ENCODE data around the gene TFR2. TPM values are rescaled to one million over a fixed set of nuclear protein-coding genes. Genes with fewer than 3 reads are reported as not detected.
A peak's percentile ranks its signal among the peaks of the same experiment; 100 is the strongest.

Gene TFR2
- total RNA-seq, 2 donors from 2014 or later = 13.1 to 19.1 TPM

DNA sequence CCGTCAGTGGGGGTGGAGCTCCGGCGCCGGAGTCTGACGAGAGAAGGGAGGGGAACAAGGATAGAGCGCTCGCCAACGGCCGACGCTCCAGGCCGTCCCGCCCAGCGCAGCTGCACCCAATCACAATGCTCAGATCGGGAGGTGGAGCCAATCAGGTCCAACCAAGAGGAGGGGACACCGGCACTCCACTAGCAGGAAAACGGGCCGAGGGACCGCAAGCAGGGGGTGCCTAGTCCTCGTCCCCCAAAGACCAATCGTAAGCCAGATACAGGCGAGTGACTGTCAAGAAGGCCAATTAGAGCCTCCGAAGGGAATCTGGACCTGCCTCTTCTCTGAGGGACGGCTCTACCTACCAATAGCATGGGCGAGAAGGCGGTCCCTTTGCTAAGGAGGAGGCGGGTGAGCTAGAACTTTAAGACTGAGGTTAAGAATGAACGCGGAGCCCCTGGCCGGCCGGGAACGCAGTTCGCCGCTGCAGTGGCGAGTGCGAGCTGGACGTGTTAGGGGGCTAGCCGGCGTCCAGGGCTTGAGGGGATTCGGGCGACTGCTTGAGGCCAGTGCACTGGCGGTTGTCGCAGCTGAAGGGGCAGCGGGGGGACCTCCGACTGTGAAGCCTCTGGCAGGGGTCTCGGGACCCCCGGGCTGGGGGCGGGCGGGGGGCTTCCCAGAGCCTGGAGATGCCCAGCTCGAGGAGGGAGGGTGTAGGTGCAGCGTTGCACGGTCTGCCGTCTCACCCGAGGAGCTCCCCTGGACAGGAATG is 54.9 kb downstream of the TFR2 start, which contains the start of gene FBXO24:
FBXO24 (plus strand) TSS at position 63 of the 760 bp plus-strand sequence; CDS start at position 361, 298 bp downstream.
- Mint-ChIP-seq H3K27ac (peak within 1 kb of the TSS; percentile 89 to 96), H3K9me3 (no peaks in the 10 kb centered on the region), H3K36me3 (peaks cover 7 to 8% of the 10 kb centered on the region in 2 donors)
- DNase-seq (ENCODE audit: low spot score in 2 of 2) = peak; percentile 98 to 100
- ATAC-seq = peak; percentile 85 to 87

DNA sequence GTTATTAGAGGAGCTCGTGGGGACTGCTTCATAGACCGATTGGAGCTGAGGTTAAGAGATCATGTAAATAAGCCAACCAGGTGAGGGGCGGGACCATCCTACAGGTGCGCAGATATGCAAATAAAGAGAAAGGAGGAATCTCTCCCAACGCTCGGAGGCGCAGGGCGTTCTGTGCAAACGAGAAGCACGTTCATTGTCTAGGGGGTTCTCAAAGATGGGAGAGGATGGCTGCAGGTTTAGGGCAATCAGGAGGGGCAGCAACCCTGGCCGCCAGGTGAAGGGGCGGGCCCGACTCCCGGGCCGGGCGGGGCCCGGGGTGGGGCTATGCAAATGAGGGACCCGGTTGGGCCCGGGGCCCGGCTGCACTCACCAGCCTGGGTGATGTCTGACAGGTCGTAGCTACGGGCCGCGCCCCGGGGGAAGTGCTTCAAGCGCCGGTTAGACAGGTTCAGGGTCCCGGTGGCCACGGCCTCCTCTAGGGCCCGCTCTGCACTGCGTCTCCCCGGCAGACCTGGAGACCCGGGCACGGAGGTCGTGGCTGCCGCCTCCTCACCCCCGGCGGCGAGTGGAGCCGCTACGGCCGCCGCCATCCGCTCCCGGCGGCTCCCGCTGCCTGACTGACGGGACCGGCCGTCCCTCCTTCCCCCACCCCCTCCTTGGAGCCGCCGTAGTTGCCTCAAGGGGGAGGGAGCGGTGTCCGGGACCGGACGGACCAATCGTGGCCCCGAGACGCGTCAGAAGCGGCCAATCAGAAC is 55.7 kb downstream of the TFR2 start, which contains the start of gene LRCH4:
LRCH4 (minus strand) TSS at position 619 of the 755 bp plus-strand sequence; CDS start at position 590, 29 bp downstream.
- ATAC-seq = peak; percentile 30 to 39
- peaks cover 7 to 8% of the 10 kb centered on the region in 2 donors for H3K36me3 Mint-ChIP-seq
- peak in 1 of 2 donors; percentile 72 for DNase-seq (ENCODE audit: low spot score in 2 of 2)
- peak within 1 kb of the TSS; percentile 89 to 96 for H3K27ac Mint-ChIP-seq
- H3K9me3 Mint-ChIP-seq = no peaks in the 10 kb centered on the region

DNA sequence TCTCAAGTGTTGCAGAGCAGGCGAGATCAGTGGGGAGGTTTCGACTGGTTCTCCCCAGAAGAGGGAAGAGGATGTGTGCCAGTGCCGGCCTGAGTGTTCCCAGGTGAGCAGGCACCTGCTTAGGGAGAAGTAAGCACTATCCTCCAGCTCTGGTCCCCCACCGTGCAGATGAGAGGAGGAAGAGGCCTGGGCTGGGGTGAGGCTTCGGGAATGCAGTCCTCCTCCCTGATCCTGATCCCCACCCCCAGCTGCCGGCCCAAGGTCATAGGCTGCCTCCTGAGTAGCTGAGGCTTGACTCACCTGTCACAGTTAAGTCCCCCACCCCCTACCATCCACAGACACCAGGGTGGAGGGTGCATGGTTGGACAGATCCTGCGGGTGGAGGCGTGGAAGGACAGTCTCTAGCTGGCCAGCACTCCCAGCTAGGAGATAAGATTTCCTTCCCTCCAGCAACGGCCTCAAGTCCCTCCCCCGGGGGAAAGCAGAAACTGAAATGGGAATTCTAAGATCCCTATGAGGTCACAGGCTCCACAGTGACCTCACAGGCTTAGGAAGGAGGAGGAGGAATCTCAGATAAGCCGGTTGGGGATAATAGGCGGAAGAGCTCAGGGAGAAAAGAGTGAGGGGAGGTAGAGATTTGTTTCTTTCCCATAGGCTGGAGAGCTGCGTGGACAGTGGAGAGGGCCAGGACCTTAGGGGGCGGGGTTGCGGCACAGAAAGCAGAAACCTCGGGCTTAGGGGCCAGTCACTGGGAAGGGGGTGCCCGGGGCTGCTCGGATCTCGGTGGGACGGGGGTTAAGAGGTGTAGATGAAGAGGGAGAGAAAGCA is 56.5 kb downstream of the TFR2 start:
- no peaks in the 10 kb centered on the region for H3K9me3 Mint-ChIP-seq
- ATAC-seq = no peak
- H3K27ac Mint-ChIP-seq = peak overlapping the region; percentile 89 to 96
- peaks cover 7 to 8% of the 10 kb centered on the region in 2 donors for H3K36me3 Mint-ChIP-seq
- DNase-seq (ENCODE audit: low spot score in 2 of 2) = no peak

DNA sequence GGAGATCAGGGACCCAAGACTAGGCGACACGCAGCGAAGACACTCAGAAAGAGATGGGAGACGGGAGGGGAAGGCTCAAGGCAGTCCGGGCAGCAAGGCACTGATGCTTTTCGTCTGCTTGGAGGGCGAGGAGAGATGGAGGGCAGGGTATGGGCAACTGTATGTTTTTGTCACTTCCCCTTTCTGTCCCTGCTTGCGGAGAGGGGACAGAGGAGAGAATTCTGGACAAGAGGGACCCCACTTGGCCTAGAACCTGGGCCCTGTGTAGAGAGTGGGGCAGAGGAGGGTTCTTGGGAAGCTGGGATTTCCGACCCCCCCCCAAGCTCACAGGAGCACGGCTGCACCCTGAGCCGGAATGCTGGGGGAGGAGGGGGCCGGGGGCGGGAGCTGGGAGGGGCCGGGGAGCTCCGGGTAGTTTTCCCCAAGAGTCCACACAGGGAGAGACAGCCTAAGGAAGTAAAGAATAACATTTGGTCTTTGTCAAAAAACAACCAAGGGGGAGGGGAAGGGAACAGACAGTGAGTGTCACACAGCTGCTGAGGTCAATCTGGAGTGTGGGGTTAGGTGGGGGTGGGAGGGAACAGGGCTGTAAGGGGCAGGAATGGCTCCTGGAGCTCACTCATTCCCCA is 57.2 kb downstream of the TFR2 start:
- H3K27ac Mint-ChIP-seq = peak overlapping the region; percentile 89
- no peak for DNase-seq (ENCODE audit: low spot score in 2 of 2)
- H3K9me3 Mint-ChIP-seq = no peaks in the 10 kb centered on the region
- H3K36me3 Mint-ChIP-seq = peaks cover 7 to 8% of the 10 kb centered on the region in 2 donors
- ATAC-seq = no peak

DNA sequence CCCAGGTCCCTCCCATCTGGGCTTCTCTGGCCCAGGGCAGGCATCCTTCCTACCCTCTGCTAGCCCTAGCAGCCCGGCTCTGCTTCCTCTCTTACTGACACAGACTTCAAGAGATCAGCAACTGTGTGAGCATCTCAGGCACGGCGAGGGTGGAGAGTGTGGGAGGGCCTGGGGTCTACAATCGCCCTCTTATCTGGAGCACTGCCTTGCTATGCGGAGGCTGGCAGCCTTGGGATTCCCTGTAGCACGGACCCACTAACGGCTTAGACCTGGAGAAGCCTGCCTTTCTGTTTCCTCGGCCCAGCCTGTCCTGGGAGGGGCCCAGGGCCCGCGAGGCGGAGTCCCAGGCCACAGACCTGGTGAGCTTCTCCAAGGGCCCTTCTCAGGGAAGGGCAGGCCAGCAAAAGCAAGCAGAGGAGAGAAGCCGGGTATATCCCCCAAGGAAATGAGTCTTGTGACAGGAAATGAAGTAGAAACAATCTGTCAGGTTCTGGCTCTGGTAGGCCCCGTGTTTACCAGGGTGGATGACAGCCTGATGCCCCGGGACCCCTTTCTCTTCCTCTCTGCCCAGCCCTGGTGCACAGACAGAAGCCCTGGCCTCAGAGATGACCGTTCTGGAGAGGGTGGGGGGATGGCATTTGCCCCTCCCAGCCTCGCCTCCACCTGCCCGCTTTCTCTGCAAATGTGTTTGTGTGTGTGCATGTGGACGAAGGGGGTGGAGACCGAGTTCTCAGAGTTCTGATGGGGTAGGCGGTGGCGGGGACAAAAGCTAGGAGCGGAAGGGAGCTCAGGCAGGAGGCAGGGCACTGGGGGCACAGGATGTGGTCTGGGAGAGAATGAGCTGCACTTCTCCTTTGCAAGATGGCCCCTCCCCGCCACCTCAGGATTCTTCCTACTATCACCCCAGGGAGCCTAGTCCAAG is 58.0 kb downstream of the TFR2 start:
- DNase-seq (ENCODE audit: low spot score in 2 of 2) (peak in 1 of 2 donors; percentile 70), ATAC-seq (peak; percentile 8 to 22)
- Mint-ChIP-seq H3K9me3 (no peaks in the 10 kb centered on the region), H3K27ac (peak overlapping the region; percentile 89), H3K36me3 (peaks cover 7 to 8% of the 10 kb centered on the region in 2 donors)

DNA sequence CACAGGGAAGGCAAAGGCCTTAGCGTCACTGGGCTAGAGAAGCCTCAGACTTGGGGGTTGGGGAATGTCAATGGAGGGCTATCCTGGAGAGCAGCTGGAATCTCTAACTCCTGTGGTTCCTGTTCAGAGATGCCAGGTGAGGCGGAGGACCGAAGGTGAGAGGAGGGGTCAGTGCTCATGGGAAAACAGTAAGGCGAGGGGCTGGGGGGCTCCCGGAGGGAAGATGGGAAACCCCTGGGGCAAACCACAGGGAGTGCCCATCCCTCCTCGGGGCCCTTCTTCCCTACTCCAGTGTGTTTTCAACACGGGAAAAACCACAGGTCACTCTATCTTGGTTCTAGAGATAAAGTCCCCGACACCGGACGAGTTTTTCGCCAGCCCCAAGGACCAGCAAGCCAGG is 58.7 kb downstream of the TFR2 start:
- H3K27ac Mint-ChIP-seq = peak overlapping the region; percentile 57 to 89
- DNase-seq (ENCODE audit: low spot score in 2 of 2) (no peak), ATAC-seq (no peak)
- H3K9me3 Mint-ChIP-seq = no peaks in the 10 kb centered on the region
- H3K36me3 Mint-ChIP-seq = peaks cover 7 to 8% of the 10 kb centered on the region in 2 donors

DNA sequence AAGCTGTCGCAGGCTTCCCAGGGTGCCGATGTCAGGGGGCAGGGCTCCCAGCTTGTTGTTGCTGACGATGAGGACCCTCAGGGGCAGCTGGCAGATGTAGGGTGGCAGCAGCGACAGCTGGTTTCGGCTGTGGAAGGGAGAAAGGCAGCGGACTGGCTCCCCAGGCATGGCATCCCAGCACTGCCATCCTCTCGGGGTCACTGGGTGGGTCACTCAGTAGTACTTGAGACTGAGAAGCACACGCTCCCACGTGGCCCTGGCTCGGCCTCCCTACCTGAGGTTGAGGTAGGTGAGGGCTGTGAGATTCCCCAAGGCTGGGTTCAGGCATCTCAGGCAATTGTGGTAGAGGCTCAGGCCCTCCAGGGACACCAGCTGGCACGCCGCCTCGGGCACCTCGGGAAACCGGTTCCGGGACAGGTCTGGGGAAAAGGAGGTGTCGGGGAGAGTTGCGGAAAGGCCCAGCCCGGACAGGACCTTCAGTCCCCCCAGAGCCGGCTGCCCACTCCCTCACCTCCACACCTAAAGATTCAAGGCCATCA is 59.2 kb downstream of the TFR2 start:
- Mint-ChIP-seq H3K9me3 (no peaks in the 10 kb centered on the region), H3K36me3 (peaks cover 7 to 8% of the 10 kb centered on the region in 2 donors), H3K27ac (peak overlapping the region; percentile 57 to 89)
- DNase-seq (ENCODE audit: low spot score in 2 of 2) = no peak
- no peak for ATAC-seq

DNA sequence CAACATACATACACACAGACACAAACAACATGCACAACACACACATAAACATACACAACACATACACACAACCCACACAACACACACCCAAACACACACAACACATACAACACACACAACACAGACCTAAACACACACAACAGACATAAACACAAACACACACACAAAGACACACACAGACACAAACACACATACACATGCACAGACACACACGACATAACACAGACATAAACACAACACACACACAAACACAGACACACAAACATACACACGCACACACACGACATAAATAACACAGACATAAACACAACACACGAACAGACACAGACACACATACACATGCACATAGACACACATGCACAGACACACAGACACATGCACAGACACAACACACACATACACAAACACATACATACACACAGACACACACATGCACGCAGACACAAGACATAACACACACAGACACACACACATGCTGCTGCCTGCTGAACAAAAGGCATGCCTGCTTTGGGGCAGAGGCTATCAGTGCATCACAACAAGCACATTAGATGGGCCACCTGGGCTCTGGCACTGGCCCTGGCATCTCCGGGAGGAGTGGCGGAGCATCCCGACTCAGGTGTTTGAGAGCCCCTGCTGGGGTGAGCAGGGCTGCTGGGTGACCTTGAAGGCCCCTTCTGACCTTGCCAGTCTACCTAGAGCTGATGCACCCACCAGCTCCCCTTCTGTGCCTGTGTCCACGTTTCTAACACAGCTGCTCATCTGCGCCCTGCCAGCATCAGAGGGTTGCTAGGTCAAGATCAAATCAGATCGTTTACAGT is 60.7 kb downstream of the TFR2 start:
- no peaks in the 10 kb centered on the region for H3K9me3 Mint-ChIP-seq
- DNase-seq (ENCODE audit: low spot score in 2 of 2) (no peak), ATAC-seq (no peak)
- H3K36me3 Mint-ChIP-seq = peaks cover 7 to 8% of the 10 kb centered on the region in 2 donors
- no peak overlapping the region for H3K27ac Mint-ChIP-seq

DNA sequence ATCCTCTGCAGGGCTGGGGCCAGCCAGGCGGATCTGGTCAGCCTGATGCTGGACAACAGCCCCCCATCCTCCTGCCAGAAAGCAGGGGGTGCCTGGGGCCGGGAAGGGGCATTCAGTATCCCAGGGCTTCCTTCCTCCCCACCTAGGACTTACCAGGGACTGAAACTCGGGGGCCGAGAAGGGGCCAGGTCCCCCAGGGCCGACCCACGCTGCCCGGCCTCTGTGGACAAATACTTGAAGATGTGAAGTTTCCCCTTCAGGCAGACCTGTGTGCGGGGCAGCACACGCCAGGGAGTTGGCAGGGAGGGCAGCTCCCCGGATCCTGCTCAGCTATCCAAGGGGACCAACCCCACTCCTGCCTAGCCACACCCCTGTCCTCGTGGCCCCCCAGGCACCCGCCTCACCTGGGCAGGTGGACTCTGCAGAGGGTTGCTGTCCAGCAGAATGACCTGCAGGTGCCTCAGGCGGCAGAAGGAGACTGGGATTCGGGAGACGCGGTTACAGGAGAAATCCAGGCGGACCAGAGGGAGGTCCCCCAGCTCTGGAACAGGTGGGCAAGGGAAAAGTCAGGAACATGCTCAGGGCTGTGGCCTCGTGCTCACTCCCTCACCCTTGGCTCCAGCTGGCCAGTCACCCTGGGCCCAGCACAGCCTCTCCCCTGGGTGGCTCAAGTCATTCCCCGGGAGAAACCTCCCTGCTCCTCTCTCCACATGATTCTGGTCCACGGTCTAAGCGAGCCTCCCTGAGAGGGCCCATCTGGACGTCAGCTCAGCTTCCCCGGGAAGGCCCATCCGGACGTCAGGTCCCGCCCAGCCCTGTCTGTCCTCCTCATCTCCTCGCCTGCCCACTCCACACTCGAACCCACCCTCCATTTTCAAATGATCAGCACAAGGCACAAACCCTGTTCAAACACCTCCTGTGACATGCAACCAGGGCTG is 62.8 kb downstream of the TFR2 start:
- Mint-ChIP-seq H3K27ac (no peak overlapping the region), H3K9me3 (no peaks in the 10 kb centered on the region), H3K36me3 (no peaks in the 10 kb centered on the region)
- DNase-seq (ENCODE audit: low spot score in 2 of 2) = no peak
- ATAC-seq = no peak

DNA sequence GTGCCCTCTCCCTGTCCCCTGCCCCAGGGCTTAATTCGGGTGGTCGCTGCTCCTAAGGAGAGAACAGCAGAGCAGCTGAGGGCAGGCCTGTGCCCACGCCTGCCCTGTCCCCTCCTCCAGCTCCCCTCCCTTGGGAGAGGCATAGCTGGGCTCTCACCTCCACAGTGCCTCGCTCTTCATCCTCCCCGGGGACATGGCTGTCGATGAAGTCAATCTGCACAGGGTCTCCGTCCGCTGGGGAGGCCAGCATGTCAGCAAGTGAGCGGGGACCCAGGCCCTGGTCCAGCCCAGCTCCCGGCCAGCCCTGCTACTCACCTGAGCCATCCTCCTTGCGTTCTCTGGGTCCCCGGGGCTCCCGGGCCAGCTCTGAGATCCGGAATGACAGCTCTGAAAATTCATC is 63.8 kb downstream of the TFR2 start:
- Mint-ChIP-seq H3K36me3 (no peaks in the 10 kb centered on the region), H3K9me3 (no peaks in the 10 kb centered on the region)
- no peak for ATAC-seq

DNA sequence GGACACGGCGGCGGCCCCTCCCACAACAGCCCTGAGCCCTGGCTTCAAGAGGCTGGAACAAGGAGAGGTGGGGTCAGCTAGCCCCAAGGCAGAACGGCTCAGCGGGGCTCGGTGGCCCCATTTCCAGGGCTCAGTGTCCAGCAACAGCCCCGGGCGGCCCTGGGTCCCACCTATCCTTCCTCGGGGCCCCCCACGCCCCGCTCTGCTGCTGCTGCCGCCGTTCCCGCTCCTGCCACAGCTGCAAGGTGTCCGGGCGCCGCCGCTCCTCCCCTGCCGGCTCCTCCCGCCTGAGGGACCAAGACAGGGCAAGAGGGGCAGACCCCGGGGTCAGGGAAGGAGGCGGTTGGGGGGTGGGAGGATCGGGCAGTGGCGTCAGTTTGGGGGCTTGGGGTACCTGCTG is 64.2 kb downstream of the TFR2 start:
- DNase-seq (ENCODE audit: low spot score in 2 of 2) (no peak), ATAC-seq (no peak)
- Mint-ChIP-seq H3K9me3 (no peaks in the 10 kb centered on the region), H3K36me3 (no peaks in the 10 kb centered on the region), H3K27ac (no peak overlapping the region)

More for the DNA sequence above, 63.8 kb downstream of the TFR2 start:
- no peak for DNase-seq (ENCODE audit: low spot score in 2 of 2)
- H3K27ac Mint-ChIP-seq = no peak overlapping the region

DNA sequence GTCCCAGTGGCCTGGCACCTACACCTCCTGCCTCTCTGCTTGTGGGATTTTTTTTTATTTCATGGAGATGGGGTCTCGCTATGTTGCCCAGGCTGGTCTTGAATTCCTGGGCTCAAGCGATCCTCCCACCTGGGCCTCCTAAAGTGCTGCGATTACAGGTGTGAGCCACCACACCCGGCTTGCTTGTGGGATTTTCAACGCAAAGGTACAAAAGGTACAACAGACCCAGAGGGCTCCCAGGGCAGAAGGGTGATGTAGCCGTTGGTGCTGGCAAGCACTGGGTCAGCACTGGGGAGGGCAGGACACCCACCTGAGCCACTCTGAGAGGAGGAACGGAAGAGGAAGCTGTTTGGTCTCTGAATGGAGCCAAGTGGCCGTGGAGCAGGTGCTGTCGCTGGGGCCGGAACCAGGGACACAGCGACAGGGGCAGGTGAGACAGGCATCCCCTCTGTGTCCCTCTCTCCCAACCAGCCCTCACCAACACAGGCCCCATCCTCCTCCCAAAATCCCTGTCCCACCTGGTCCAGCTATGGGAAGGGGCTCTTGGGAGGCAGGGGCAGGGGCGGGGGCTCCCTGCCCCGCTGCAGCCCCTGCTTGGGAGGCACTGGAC is 64.9 kb downstream of the TFR2 start:
- no peak for ATAC-seq
- Mint-ChIP-seq H3K9me3 (no peaks in the 10 kb centered on the region), H3K27ac (peak overlapping the region in 1 of 2 donors; percentile 78), H3K36me3 (no peaks in the 10 kb centered on the region)
- DNase-seq (ENCODE audit: low spot score in 2 of 2) = no peak

DNA sequence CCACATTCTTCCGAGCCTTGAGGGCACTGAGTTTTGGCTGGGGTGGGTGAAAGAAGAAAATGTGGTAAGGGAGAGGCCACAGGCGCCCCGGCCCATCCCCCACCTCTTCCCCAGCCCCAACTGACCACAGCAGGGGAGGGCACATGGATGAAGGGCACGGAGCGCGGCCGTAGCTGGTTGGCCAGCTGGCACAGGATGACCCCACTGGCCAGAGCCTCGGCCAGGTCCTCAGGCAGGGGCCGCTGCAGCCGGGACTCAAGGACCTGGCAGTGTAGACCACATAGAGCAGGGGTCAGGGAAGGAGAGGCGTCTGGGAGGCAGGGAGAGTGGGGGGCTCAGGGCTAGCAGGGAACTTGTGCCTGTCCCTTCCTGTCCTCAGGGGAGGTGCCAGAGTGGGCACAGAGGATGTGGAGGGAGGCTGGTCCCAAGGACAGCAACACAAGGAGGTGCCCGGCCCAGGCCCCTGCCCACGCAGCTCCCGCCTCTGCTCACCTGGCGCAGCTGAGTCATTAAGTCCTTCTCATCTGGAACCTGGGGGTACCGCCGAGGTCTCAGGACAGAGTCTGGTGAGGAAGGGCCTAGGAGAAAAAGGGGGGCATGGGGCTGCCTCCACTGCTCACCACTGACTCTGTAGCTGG is 65.5 kb downstream of the TFR2 start:
- H3K27ac Mint-ChIP-seq = peak overlapping the region in 1 of 2 donors; percentile 78
- ATAC-seq (no peak), DNase-seq (ENCODE audit: low spot score in 2 of 2) (no peak)
- no peaks in the 10 kb centered on the region for H3K36me3 Mint-ChIP-seq
- no peaks in the 10 kb centered on the region for H3K9me3 Mint-ChIP-seq
